Body of pancreas (tissue), 4 donors: ENCODE measurements around the gene OSBP2.
"Not testable (repeated sequence)": the region's sequence is repeated elsewhere in the genome, so short reads cannot be mapped to it uniquely, and the experiment has no call there.

Source experiments
- CTCF ChIP-seq, 7 experiments: fragments of 450-650 bp in 4 of 7; fragments of 200-600 bp in 3 of 7; sonication (generic) in 3 of 7; IDR thresholded peaks; one replicate each; pipeline ENCODE4 v1.5.1; 2016 to 2019; ENCODE audit warnings: antibody characterized with exemption in 7 of 7
- POLR2A ChIP-seq, 3 donors: fragments of 450-650 bp; IDR thresholded peaks; one replicate each; pipeline ENCODE4 v1.6.1; 2016; ENCODE audit warnings: antibody characterized with exemption in 3 of 3, mild to moderate bottlenecking in 2 of 3

- TF ChIP-seq CTCF, POLR2A (IDR thresholded peaks at IDR 0.05): not testable (repeated sequence)
These were observed 15.3 kb downstream of the OSBP2 start for GRCh38 chr22:30709980-30710379.
